K562 (cell line): ENCODE data around the gene TFAP2E. TPM values are rescaled to one million over a fixed set of nuclear protein-coding genes. Genes with fewer than 3 reads are reported as not detected.

Source experiments
- ATAC-seq: fragments of 200-7000 bp; cut with Tn5 transposase; 3 replicates; pipeline ENCODE4 v1.9.1; 2020; ENCODE audit warnings: moderate library complexity
- BruUV-seq: library from RNA; stranded (reverse); fragments of 400-500 nt; replicated peaks from 2 replicates; lab custom pipeline; 2021; lab: Mats Ljungman, UMichigan
- CTCF ChIA-PET: fragments of 300-600 bp; formaldehyde crosslinking; extraction: SDS; loops from one replicate; lab custom pipeline; 2021; ENCODE audit warnings: low intra/inter-chr PET ratio; lab: Yijun Ruan, JAX
- POLR2A ChIA-PET: fragments of 300-600, 350-650 bp; sonication (Branson Sonifier 250); formaldehyde crosslinking; extraction: SDS; loops from one replicate; lab custom pipeline; 2021; ENCODE audit warnings: antibody characterized with exemption, inconsistent platforms; lab: Yijun Ruan, JAX
- DNase-seq, 4 experiments: peaks; one replicate each; pipeline versions ENCODE4 v3.0.0 to v3.0.0-alpha.2; 2011 to 2018; ENCODE audit warnings: low spot score in 3 of 4, mixed read lengths in 3 of 4; ENCODE audit errors: extremely low read depth in 1 of 4
- FAIRE-seq: peaks from 2 replicates; lab custom pipeline; 2011; peaks lifted over from hg19 to GRCh38; lab: Jason Lieb, UNC
- H2AFZ ChIP-seq: 2 replicates; pipeline ENCODE4 v1.6.0; 2011; ENCODE audit warnings: low read depth, low read length, control low read depth, inconsistent platforms
- H3K27ac ChIP-seq: fragments of 200-600 bp; 3 replicates; pipeline ENCODE4 v1.8.0; 2011; ENCODE audit warnings: low read depth, mild to moderate bottlenecking, control low read depth, inconsistent platforms, low read length, moderate library complexity, mixed read lengths; ENCODE audit errors: extremely low read depth
- H3K27me3 ChIP-seq, 2 experiments: fragments of 300-600 bp in 1 of 2; 2 replicates in 1 of 2; 3 replicates in 1 of 2; pipeline versions ENCODE4 v1.6.0 to v1.8.0; 2011; ENCODE audit warnings: inconsistent platforms in 2 of 2, low read length in 2 of 2, mild to moderate bottlenecking in 1 of 2, mixed read lengths in 1 of 2, moderate library complexity in 1 of 2; ENCODE audit not compliant: control insufficient read depth in 2 of 2, insufficient read depth in 2 of 2
- H3K36me3 ChIP-seq: fragments of 300-600 bp; 3 replicates; pipeline ENCODE4 v1.8.0; 2011; ENCODE audit warnings: mild to moderate bottlenecking, low read length, inconsistent platforms; ENCODE audit not compliant: control insufficient read depth, insufficient read depth
- H3K4me1 ChIP-seq, 2 experiments: fragments of 200-600 bp in 1 of 2; replicated peaks in 1 of 2; 2 replicates in 1 of 2; 3 replicates in 1 of 2; pipeline versions ENCODE4 v1.5.1 to v1.8.0; 2011; ENCODE audit warnings: inconsistent platforms in 2 of 2, low read length in 2 of 2, mild to moderate bottlenecking in 1 of 2, mixed read lengths in 1 of 2, moderate library complexity in 1 of 2; ENCODE audit not compliant: control insufficient read depth in 2 of 2, insufficient read depth in 2 of 2
- H3K4me2 ChIP-seq: 2 replicates; pipeline ENCODE4 v1.6.1; 2011; ENCODE audit warnings: low read length, control low read depth, inconsistent platforms, mixed read lengths; ENCODE audit not compliant: insufficient read depth
- H3K4me3 ChIP-seq: fragments of 200-600 bp; sonication (generic), shearing (Covaris generic); 2 replicates; pipeline ENCODE4 v1.5.1; 2016; ENCODE audit warnings: control low read depth, inconsistent platforms
- H3K79me2 ChIP-seq: fragments of 200-600 bp; 3 replicates; pipeline ENCODE4 v1.8.0; 2011; ENCODE audit warnings: low read length, inconsistent platforms; ENCODE audit not compliant: control insufficient read depth, insufficient read depth
- H3K9ac ChIP-seq, 2 experiments: 2 replicates each; pipeline versions ENCODE4 v1.6.0 to v1.6.1; 2011; ENCODE audit warnings: low read depth in 2 of 2, low read length in 2 of 2, control low read depth in 1 of 2, inconsistent platforms in 1 of 2, mild to moderate bottlenecking in 1 of 2, mixed read lengths in 1 of 2; ENCODE audit not compliant: insufficient read depth in 1 of 2
- H3K9me1 ChIP-seq: one replicate; pipeline ENCODE4 v1.6.0; 2011; ENCODE audit warnings: inconsistent platforms, mild to moderate bottlenecking, low read length, moderate library complexity; ENCODE audit not compliant: control insufficient read depth, insufficient read depth
- H3K9me3 ChIP-seq: replicated peaks from 2 replicates; pipeline ENCODE4 v1.5.1; 2011; ENCODE audit warnings: low read depth, low read length, inconsistent platforms; ENCODE audit not compliant: control insufficient read depth, insufficient read depth
- H4K20me1 ChIP-seq: replicated peaks from 2 replicates; pipeline ENCODE4 v1.6.1; 2011; ENCODE audit warnings: low read length, inconsistent platforms, mixed read lengths; ENCODE audit not compliant: control insufficient read depth, insufficient read depth
- ATF7 ChIP-seq: fragments of 450-650 bp; IDR thresholded peaks from 2 replicates; pipeline ENCODE4 v1.7.1; 2014; ENCODE audit warnings: mild to moderate bottlenecking, moderate library complexity
- CBFB ChIP-seq: sonication (generic); formaldehyde crosslinking; IDR thresholded peaks from 2 replicates; pipeline ENCODE4 v1.4.0; 2020; ENCODE audit warnings: mild to moderate bottlenecking, missing genetic modification reagents
- CHD2 ChIP-seq: IDR thresholded peaks from 2 replicates; pipeline ENCODE4 v1.6.1; 2011; ENCODE audit warnings: low read depth, low read length
- ESRRB ChIP-seq: fragments of 250-450 bp; sonication (Bioruptor Pico); IDR thresholded peaks from 2 replicates; pipeline ENCODE4 v1.5.0; 2020; ENCODE audit warnings: mild to moderate bottlenecking, moderate library complexity, borderline replicate concordance
- FOXJ3 ChIP-seq: sonication (generic); formaldehyde crosslinking; IDR thresholded peaks from 2 replicates; pipeline ENCODE4 v1.4.0; 2020; ENCODE audit warnings: mild to moderate bottlenecking, missing genetic modification reagents
- MEF2D ChIP-seq: conservative IDR thresholded peaks from 2 replicates; pipeline ENCODE4 v1.6.1; 2016; ENCODE audit warnings: low read depth, missing genetic modification characterization, missing compliant biosample characterization
- RNF2 ChIP-seq: sonication (generic); IDR thresholded peaks from 2 replicates; pipeline ENCODE4 v1.6.1; 2016
- SOX6 ChIP-seq: fragments of 450-650 bp; IDR thresholded peaks from 2 replicates; pipeline ENCODE4 v1.6.1; 2014; ENCODE audit warnings: mild to moderate bottlenecking
- TCF7 ChIP-seq: sonication (generic); IDR thresholded peaks from 2 replicates; pipeline ENCODE4 v1.6.1; 2016; ENCODE audit warnings: antibody characterized with exemption, borderline replicate concordance
- WGBS: fragments of 100-300 bp; shearing (Covaris generic); methylation state at CpG from one replicate; pipeline ENCODE4 v1.1.6; 2016; ENCODE audit warnings: low coverage, mixed read lengths; ENCODE audit not compliant: insufficient coverage; ENCODE audit errors: missing lambda C conversion rate; 5-methylcytosine and 5-hydroxymethylcytosine counted together
- in situ Hi-C: fragments of 300-500 bp; cut with MboI; formaldehyde crosslinking; loops from 4 replicates; pipeline ENCODE4 v1.15.0; 2018; ENCODE audit warnings: inconsistent platforms, mixed read lengths
- intact Hi-C: fragments of 100-400 bp; cut with micrococcal nuclease; formaldehyde crosslinking; loops from 2 replicates; pipeline ENCODE4 v1.14.2; 2022
- polyA plus RNA-seq, 8 experiments: library from polyadenylated mRNA; depleted of rRNA in 4 of 8; stranded (reverse) in 5 of 8; unstranded in 3 of 8; fragments of >200 nt; fragmentation: Nextera tagmentation in 2 of 8; fragmentation: Illumina TruSeq in 1 of 8; extraction: Ambion mirVana in 2 of 8; extraction: Trizol in 1 of 8; gene quantifications; 2 replicates each; pipeline versions ENCODE4 v1.2.1 to v1.2.3, GENCODE V29; 2011 to 2014; ENCODE audit warnings: inconsistent platforms in 1 of 8, missing spikeins in 1 of 8
- total RNA-seq, 7 experiments: library from RNA; depleted of rRNA in 6 of 7; stranded (reverse); fragments of >200 nt in 6 of 7; fragmentation: Illumina TruSeq in 2 of 7; extraction: Trizol in 2 of 7; gene quantifications; 2 replicates each; pipeline versions ENCODE4 v1.2.1 to v1.2.3, GENCODE V29; 2011 to 2021; ENCODE audit warnings: low replicate concordance in 1 of 7
- TF ChIP-seq, protein P1 (sequence below): sonication (generic); formaldehyde crosslinking; IDR thresholded peaks from 2 replicates; pipeline ENCODE4 v1.8.0; 2023; ENCODE audit warnings: mild to moderate bottlenecking, missing genetic modification reagents
- TF ChIP-seq, protein P2 (sequence below): IDR thresholded peaks from 3 replicates; pipeline ENCODE4 v1.6.1; 2011; ENCODE audit warnings: borderline replicate concordance, mild to moderate bottlenecking, moderate library complexity; ENCODE audit not compliant: insufficient read length; ENCODE audit errors: extremely low read depth
- TF ChIP-seq, protein P3 (sequence below): fragments of 450-650 bp; IDR thresholded peaks from 2 replicates; pipeline ENCODE4 v1.6.1; 2018; ENCODE audit not compliant: partially characterized antibody
- TF ChIP-seq, protein P4 (sequence below): fragments of 250-450 bp; sonication (Bioruptor Pico); IDR thresholded peaks from 2 replicates; pipeline ENCODE4 v1.5.1; 2021; ENCODE audit warnings: mild to moderate bottlenecking

The TFAP2E gene
- total and polyA plus RNA-seq, 9 of the 15 experiments (the other 6 are each of a cell fraction or from before 2014, with no cell fraction given): 0.03 to 0.11 (median 0.07) TPM; not detected in 4

DNA sequence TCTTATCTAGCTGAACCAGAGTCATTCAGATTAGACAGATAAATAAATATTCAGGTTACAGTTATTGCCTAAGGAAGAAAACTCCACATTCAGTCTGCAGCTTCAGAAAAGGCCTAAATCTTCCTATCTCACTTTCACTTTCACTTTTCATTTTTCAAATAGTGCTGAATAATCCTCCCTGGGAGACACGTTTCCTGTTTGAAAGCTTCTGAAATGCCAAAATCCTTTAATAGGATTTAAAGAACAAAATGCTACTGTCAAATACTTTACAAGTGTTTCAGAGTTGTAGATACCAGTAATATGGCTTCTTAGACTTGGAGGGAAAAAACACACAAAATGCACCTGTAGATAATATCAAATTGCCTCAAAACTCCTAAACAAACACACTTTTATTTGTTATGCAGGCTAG lies 64.3 kb downstream of the TFAP2E start:
- Histone ChIP-seq H3K4me3 (peak overlapping the region; percentile 38), H3K9me3 (no peaks in the 10 kb centered on the region), H4K20me1 (no peaks in the 10 kb centered on the region), H3K27ac (peak overlapping the region; percentile 80), H3K4me1 (peaks cover 0 to under 1% of the 10 kb centered on the region in 2 experiments; a peak in 1 of 5 replicates), H3K79me2 (peaks cover 88% of the 10 kb centered on the region), H3K9me1 (no peaks in the 10 kb centered on the region), H3K36me3 (peaks cover 47% of the 10 kb centered on the region), H3K9ac (peak overlapping the region in 1 of 2 experiments; percentile 77; a peak in 3 of 4 replicates), H3K27me3 (no peaks in the 10 kb centered on the region), H2AFZ (0 out of 2 replicates have a peak overlapping the region, but pooled peaks have one; percentile 3), H3K4me2 (peak overlapping the region; percentile 81)
- CTCF ChIA-PET: no interaction called here
- in situ Hi-C loops: no loop called here
- no peak for ATAC-seq
- POLR2A ChIA-PET: interaction anchor here (0.5 to 2.4 kb wide), 8 partner anchors 8 to 90 kb away, joined by 3 to 20 read pairs (median 3); no protein-coding TSS in a partner anchor
- no TSS peak for BruUV-seq
- FAIRE-seq: no peak
- peak in 2 of 4 experiments; percentile 56 for DNase-seq
- 0% methylated on average over 1 of the region's 1 CpG for WGBS
- intact Hi-C loops: no loop called here
- TF ChIP-seq MEF2D (tag): no peak
- TF ChIP-seq TCF7: no peak
- TF ChIP-seq ATF7: peak; percentile 16; the same call in 1 of the 2 replicates
- TF ChIP-seq CBFB (CRISPR knock-in tag): no peak
- TF ChIP-seq RNF2: no peak
- TF ChIP-seq, protein P1, sequence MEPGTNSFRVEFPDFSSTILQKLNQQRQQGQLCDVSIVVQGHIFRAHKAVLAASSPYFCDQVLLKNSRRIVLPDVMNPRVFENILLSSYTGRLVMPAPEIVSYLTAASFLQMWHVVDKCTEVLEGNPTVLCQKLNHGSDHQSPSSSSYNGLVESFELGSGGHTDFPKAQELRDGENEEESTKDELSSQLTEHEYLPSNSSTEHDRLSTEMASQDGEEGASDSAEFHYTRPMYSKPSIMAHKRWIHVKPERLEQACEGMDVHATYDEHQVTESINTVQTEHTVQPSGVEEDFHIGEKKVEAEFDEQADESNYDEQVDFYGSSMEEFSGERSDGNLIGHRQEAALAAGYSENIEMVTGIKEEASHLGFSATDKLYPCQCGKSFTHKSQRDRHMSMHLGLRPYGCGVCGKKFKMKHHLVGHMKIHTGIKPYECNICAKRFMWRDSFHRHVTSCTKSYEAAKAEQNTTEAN (CRISPR knock-in tag): no peak
- TF ChIP-seq CHD2: no peak
- TF ChIP-seq, protein P2, sequence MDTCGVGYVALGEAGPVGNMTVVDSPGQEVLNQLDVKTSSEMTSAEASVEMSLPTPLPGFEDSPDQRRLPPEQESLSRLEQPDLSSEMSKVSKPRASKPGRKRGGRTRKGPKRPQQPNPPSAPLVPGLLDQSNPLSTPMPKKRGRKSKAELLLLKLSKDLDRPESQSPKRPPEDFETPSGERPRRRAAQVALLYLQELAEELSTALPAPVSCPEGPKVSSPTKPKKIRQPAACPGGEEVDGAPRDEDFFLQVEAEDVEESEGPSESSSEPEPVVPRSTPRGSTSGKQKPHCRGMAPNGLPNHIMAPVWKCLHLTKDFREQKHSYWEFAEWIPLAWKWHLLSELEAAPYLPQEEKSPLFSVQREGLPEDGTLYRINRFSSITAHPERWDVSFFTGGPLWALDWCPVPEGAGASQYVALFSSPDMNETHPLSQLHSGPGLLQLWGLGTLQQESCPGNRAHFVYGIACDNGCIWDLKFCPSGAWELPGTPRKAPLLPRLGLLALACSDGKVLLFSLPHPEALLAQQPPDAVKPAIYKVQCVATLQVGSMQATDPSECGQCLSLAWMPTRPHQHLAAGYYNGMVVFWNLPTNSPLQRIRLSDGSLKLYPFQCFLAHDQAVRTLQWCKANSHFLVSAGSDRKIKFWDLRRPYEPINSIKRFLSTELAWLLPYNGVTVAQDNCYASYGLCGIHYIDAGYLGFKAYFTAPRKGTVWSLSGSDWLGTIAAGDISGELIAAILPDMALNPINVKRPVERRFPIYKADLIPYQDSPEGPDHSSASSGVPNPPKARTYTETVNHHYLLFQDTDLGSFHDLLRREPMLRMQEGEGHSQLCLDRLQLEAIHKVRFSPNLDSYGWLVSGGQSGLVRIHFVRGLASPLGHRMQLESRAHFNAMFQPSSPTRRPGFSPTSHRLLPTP: no peak
- peak; percentile 47; the same call in 1 of the 2 replicates for TF ChIP-seq SOX6
- no peak for TF ChIP-seq ESRRB (CRISPR knock-in tag)
- TF ChIP-seq FOXJ3 (CRISPR knock-in tag): no peak
- TF ChIP-seq, protein P3, sequence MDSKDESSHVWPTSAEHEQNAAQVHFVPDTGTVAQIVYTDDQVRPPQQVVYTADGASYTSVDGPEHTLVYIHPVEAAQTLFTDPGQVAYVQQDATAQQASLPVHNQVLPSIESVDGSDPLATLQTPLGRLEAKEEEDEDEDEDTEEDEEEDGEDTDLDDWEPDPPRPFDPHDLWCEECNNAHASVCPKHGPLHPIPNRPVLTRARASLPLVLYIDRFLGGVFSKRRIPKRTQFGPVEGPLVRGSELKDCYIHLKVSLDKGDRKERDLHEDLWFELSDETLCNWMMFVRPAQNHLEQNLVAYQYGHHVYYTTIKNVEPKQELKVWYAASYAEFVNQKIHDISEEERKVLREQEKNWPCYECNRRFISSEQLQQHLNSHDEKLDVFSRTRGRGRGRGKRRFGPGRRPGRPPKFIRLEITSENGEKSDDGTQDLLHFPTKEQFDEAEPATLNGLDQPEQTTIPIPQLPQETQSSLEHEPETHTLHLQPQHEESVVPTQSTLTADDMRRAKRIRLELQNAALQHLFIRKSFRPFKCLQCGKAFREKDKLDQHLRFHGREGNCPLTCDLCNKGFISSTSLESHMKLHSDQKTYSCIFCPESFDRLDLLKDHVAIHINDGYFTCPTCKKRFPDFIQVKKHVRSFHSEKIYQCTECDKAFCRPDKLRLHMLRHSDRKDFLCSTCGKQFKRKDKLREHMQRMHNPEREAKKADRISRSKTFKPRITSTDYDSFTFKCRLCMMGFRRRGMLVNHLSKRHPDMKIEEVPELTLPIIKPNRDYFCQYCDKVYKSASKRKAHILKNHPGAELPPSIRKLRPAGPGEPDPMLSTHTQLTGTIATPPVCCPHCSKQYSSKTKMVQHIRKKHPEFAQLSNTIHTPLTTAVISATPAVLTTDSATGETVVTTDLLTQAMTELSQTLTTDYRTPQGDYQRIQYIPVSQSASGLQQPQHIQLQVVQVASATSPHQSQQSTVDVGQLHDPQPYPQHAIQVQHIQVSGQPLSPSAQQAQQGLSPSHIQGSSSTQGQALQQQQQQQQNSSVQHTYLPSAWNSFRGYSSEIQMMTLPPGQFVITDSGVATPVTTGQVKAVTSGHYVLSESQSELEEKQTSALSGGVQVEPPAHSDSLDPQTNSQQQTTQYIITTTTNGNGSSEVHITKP: no peak
- TF ChIP-seq, protein P4, sequence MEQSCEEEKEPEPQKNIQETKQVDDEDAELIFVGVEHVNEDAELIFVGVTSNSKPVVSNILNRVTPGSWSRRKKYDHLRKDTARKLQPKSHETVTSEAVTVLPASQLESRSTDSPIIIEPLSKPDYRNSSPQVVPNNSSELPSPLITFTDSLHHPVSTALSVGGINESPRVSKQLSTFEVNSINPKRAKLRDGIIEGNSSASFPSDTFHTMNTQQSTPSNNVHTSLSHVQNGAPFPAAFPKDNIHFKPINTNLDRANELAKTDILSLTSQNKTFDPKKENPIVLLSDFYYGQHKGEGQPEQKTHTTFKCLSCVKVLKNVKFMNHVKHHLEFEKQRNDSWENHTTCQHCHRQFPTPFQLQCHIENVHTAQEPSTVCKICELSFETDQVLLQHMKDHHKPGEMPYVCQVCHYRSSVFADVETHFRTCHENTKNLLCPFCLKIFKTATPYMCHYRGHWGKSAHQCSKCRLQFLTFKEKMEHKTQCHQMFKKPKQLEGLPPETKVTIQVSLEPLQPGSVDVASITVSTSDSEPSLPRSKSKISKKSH: no peak
